GM12865 (cell line): ENCODE data around the gene UBR7.

Experiments used
- DNase-seq: peaks from one replicate; pipeline ENCODE4 v3.0.0; 2010; ENCODE audit warnings: low read depth
- H3K4me3 ChIP-seq: 2 replicates; pipeline ENCODE4 v1.5.1; 2011; ENCODE audit warnings: mild to moderate bottlenecking, low read depth, low read length, control low read depth
- TF ChIP-seq, protein P1 (sequence below): IDR thresholded peaks from 2 replicates; pipeline ENCODE4 v1.5.1; 2011; ENCODE audit warnings: low read length, control low read depth, low read depth, inconsistent platforms; ENCODE audit not compliant: insufficient read depth; ENCODE audit errors: missing control alignments

UBR7 gene

DNA sequence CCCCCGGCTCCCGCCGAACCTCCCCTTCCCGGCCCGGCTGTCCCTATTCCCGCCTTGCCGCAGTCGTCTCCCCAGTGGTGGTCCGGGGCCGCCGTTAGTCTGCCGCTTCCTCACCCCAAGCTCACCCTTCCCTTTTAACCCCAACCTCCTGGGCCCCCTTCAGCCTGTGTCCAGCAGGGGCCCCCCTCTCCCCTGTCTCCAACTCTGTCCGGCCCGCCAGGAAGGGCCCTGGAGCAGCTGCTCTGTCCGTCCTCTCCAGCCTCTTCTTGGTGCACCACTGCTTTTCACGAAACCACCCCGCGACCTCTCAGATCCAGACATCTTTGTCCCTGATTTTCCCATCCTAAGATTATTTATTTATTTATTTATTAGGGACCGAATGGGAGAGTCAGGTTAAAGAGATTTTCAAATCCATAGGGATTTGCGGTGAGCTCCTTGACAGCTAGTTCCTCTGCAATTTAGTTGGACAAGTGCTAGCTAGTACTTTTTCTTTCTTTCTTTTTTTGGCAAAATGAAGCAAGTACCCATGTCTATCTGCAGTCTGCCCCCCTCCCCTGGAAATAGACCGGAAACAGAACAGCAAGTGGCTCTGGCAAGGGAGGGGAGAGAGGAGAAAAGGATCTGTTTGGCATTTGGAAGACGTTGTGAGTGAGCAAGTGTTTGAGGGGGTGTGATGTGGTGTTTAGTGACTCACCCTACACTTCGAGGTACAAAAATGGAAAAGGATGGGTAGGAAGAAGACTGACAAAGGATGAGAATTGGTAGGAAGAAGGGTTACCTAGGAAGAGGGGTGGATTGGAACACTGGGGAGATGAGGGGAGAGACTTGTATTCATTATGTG is 632 bp downstream of the UBR7 start:
- peak; percentile 61 for DNase-seq
- TF ChIP-seq, protein P1, sequence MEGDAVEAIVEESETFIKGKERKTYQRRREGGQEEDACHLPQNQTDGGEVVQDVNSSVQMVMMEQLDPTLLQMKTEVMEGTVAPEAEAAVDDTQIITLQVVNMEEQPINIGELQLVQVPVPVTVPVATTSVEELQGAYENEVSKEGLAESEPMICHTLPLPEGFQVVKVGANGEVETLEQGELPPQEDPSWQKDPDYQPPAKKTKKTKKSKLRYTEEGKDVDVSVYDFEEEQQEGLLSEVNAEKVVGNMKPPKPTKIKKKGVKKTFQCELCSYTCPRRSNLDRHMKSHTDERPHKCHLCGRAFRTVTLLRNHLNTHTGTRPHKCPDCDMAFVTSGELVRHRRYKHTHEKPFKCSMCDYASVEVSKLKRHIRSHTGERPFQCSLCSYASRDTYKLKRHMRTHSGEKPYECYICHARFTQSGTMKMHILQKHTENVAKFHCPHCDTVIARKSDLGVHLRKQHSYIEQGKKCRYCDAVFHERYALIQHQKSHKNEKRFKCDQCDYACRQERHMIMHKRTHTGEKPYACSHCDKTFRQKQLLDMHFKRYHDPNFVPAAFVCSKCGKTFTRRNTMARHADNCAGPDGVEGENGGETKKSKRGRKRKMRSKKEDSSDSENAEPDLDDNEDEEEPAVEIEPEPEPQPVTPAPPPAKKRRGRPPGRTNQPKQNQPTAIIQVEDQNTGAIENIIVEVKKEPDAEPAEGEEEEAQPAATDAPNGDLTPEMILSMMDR, result peak; percentile 33
- peak overlapping the region; percentile 85 for H3K4me3 ChIP-seq

GRCh38 chr14:93212432-93212831 is 5.4 kb downstream of the UBR7 start:
- TF ChIP-seq, protein P1, result no peak
- DNase-seq, result peak; percentile 70
- H3K4me3 ChIP-seq, result no peak overlapping the region

- no peak overlapping the region for H3K4me3 ChIP-seq
- DNase-seq, result no peak
- TF ChIP-seq, protein P1, result no peak
Observed at GRCh38 chr14:93214598-93214997, 7.5 kb downstream of the UBR7 start.

DNA sequence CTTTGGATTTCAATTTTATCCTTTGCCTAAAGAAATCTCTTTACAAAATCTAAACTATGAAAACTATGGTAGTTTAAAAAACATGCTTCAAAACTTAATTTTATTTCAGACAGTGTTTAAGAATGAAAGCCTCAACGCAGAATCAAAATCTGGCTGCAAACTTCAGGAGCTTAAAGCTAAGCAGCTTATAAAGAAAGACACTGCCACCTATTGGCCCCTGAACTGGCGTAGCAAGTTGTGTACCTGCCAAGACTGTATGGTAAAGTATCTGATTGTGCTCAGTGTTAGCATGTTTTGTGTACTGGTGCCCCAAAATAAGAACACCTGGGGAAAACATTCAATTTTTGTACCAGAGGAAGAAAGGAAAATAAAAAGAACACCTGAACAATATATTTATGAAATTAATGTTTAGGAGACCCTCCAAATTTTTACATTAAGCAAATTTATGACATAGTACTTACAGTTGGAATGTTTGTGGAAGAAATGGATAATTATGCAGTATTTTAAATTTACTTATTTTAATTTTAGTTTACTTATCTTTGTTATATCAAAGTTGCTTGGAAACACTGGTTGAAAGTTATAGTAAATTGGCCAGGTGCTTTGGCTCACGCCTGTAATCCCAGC is 12.2 kb downstream of the UBR7 start:
- TF ChIP-seq, protein P1, result peak; percentile 65
- peak; percentile 78 for DNase-seq
- no peak overlapping the region for H3K4me3 ChIP-seq

- TF ChIP-seq, protein P1, result no peak
- no peak for DNase-seq
- no peak overlapping the region for H3K4me3 ChIP-seq
Observed at GRCh38 chr14:93220509-93220908, 13.5 kb downstream of the UBR7 start.

GRCh38 chr14:93223565-93223964 is 16.5 kb downstream of the UBR7 start:
- H3K4me3 ChIP-seq, result no peak overlapping the region
- TF ChIP-seq, protein P1, result no peak
- DNase-seq, result no peak
